B cell (primary cell): ENCODE results near the gene MACO1. TPM values are rescaled to one million over a fixed set of nuclear protein-coding genes. Genes with fewer than 3 reads are reported as not detected.

Experiments
- ATAC-seq: fragments of 200-7000 bp; cut with Tn5 transposase; one replicate; pipeline ENCODE4 v1.10.0; 2021; ENCODE audit warnings: low read depth, mild to moderate bottlenecking, moderate number of reproducible peaks, moderate library complexity
- CTCF ChIA-PET: fragments of 350-600 bp; sonication (Branson Sonifier 250); formaldehyde crosslinking; loops from one replicate; lab custom pipeline; 2021; ENCODE audit warnings: antibody characterized with exemption, inconsistent platforms; lab: Charles Lee
- POLR2A ChIA-PET: fragments of 350-600 bp; sonication (Branson Sonifier 250); formaldehyde crosslinking; loops from one replicate; lab custom pipeline; 2021; ENCODE audit warnings: antibody characterized with exemption; lab: Charles Lee
- DNase-seq: peaks from one replicate; pipeline ENCODE4 v3.0.0; 2013
- H2AFZ ChIP-seq: 2 replicates; pipeline ENCODE4 v1.6.1; 2012; ENCODE audit warnings: mild to moderate bottlenecking, low read depth, low read length; ENCODE audit not compliant: insufficient read depth, poor library complexity, severe bottlenecking
- H3K27ac ChIP-seq, 2 donors: 1 replicate in 1 of 2; 2 replicates in 1 of 2; pipeline ENCODE4 v1.5.1; 2012 to 2013; ENCODE audit warnings: low read length in 2 of 2, mild to moderate bottlenecking in 2 of 2, moderate library complexity in 1 of 2
- H3K27me3 ChIP-seq, 4 experiments: fragments of 200-600 bp in 1 of 4; sonication (generic) in 1 of 4; replicated peaks in 1 of 4; 1 replicate in 2 of 4; 2 replicates in 2 of 4; pipeline versions ENCODE4 v1.6.1 to v1.7.0; 2013 to 2016; ENCODE audit warnings: low read length in 3 of 4, mild to moderate bottlenecking in 2 of 4, mixed read lengths in 1 of 4, moderate library complexity in 1 of 4; ENCODE audit not compliant: insufficient read depth in 4 of 4, control insufficient read depth in 3 of 4; ENCODE audit errors: control extremely low read depth in 1 of 4
- H3K36me3 ChIP-seq, 2 experiments: replicated peaks in 1 of 2; 1 replicate in 1 of 2; 2 replicates in 1 of 2; pipeline versions ENCODE4 v1.6.1 to v1.7.1; 2013; ENCODE audit warnings: low read length in 1 of 2; ENCODE audit not compliant: insufficient read depth in 2 of 2, control insufficient read depth in 1 of 2; ENCODE audit errors: control extremely low read depth in 1 of 2, extremely low read depth in 1 of 2
- H3K4me1 ChIP-seq, 2 donors: fragments of 200-600 bp in 1 of 2; sonication (generic) in 1 of 2; 1 replicate in 1 of 2; 2 replicates in 1 of 2; pipeline versions ENCODE4 v1.5.1 to v1.6.1; 2013 to 2017; ENCODE audit warnings: low read length in 2 of 2; ENCODE audit not compliant: control insufficient read depth in 2 of 2, insufficient read depth in 2 of 2
- H3K4me2 ChIP-seq: replicated peaks from 2 replicates; pipeline ENCODE3; 2012; ENCODE audit warnings: mild to moderate bottlenecking, low read depth, low read length; ENCODE audit not compliant: poor library complexity, severe bottlenecking
- H3K4me3 ChIP-seq, 5 experiments: fragments of 200-600 bp in 1 of 5; sonication (generic) in 1 of 5; 1 replicate in 3 of 5; 2 replicates in 2 of 5; pipeline versions ENCODE4 v1.5.1 to v1.7.0; 2011 to 2016; ENCODE audit warnings: low read length in 4 of 5, mild to moderate bottlenecking in 4 of 5, low read depth in 2 of 5, control low read depth in 1 of 5, moderate library complexity in 1 of 5; ENCODE audit not compliant: insufficient read depth in 1 of 5; ENCODE audit errors: control extremely low read depth in 1 of 5, extremely low read depth in 1 of 5
- H3K79me2 ChIP-seq: fragments of 200-600 bp; sonication (generic); one replicate; pipeline ENCODE4 v1.6.0; 2016; ENCODE audit warnings: low read length; ENCODE audit not compliant: control insufficient read depth, insufficient read depth
- H3K9ac ChIP-seq: fragments of 200-600 bp; sonication (generic); 2 replicates; pipeline ENCODE4 v1.6.1; 2017; ENCODE audit warnings: mild to moderate bottlenecking, low read length, moderate library complexity
- H3K9me3 ChIP-seq, 3 donors: one replicate each; pipeline versions ENCODE4 v1.6.1 to v1.7.1; 2013; ENCODE audit warnings: low read length in 2 of 3; ENCODE audit not compliant: control insufficient read depth in 2 of 3, insufficient read depth in 1 of 3; ENCODE audit errors: control extremely low read depth in 1 of 3
- H4K20me1 ChIP-seq: 2 replicates; pipeline ENCODE4 v1.6.0; 2012; ENCODE audit warnings: mild to moderate bottlenecking, low read length; ENCODE audit not compliant: insufficient read depth, control insufficient read depth, poor library complexity, severe bottlenecking
- H3K27ac Mint-ChIP-seq: one replicate; pipeline ENCODE4 v1.8.0; 2021; ENCODE audit warnings: mixed read lengths
- H3K27me3 Mint-ChIP-seq: one replicate; pipeline ENCODE4 v1.8.0; 2021; ENCODE audit warnings: mixed read lengths
- H3K4me1 Mint-ChIP-seq: one replicate; pipeline ENCODE4 v1.8.0; 2021; ENCODE audit warnings: mixed read lengths
- H3K4me3 Mint-ChIP-seq: one replicate; pipeline ENCODE4 v1.8.0; 2021; ENCODE audit warnings: mixed read lengths
- H3K9me3 Mint-ChIP-seq: one replicate; pipeline ENCODE4 v1.8.0; 2022; ENCODE audit warnings: mixed read lengths; ENCODE audit not compliant: insufficient read depth
- EZH2 ChIP-seq: IDR thresholded peaks from 2 replicates; pipeline ENCODE4 v1.6.1; 2012; ENCODE audit warnings: borderline replicate concordance, low read depth, mild to moderate bottlenecking, moderate library complexity, low read length; ENCODE audit not compliant: insufficient read depth, poor library complexity, severe bottlenecking
- WGBS: methylation state at CpG from one replicate; pipeline ENCODE4 v1.1.5; 2013; ENCODE audit warnings: missing lambda C conversion rate; ENCODE audit not compliant: insufficient coverage; 5-methylcytosine and 5-hydroxymethylcytosine counted together
- intact Hi-C: fragments of 100-400 bp; cut with micrococcal nuclease; formaldehyde crosslinking; loops from one replicate; pipeline ENCODE4 v1.10.0; 2022
- polyA plus RNA-seq: library from polyadenylated mRNA; depleted of rRNA; stranded (reverse); fragments of >200 nt; gene quantifications from 2 replicates; pipeline ENCODE4 v1.2.3, GENCODE V29; 2012
- total RNA-seq, 2 donors: library from RNA; stranded (reverse); fragments of 120-200 nt in 1 of 2; gene quantifications; 1 replicate in 1 of 2; 2 replicates in 1 of 2; pipeline versions ENCODE4 v1.2.3 to v1.2.4, GENCODE V29; 2013 to 2022
- TF ChIP-seq, protein P1 (sequence below): fragments of 200-600 bp; IDR thresholded peaks from one replicate; pipeline ENCODE4 v1.8.0; 2022; ENCODE audit warnings: antibody characterized with exemption, mild to moderate bottlenecking

The MACO1 gene
- total and polyA plus RNA-seq, 2 donors (not counting 1 experiment from before 2014, with no cell fraction given), result 4.9 to 21.2 TPM

- Histone ChIP-seq H3K27ac (no peak overlapping the region), H3K9me3 (peaks cover 0 to 7% (median 0%) of the 10 kb centered on the region in 3 donors), H3K4me1 (no peaks in the 10 kb centered on the region), H2AFZ (no peak overlapping the region), H3K79me2 (no peaks in the 10 kb centered on the region), H3K4me2 (no peak overlapping the region), H3K4me3 (no peak overlapping the region), H3K36me3 (no peaks in the 10 kb centered on the region), H3K9ac (no peak overlapping the region), H3K27me3 (no peaks in the 10 kb centered on the region), H4K20me1 (no peaks in the 10 kb centered on the region)
- TF ChIP-seq, protein P1, sequence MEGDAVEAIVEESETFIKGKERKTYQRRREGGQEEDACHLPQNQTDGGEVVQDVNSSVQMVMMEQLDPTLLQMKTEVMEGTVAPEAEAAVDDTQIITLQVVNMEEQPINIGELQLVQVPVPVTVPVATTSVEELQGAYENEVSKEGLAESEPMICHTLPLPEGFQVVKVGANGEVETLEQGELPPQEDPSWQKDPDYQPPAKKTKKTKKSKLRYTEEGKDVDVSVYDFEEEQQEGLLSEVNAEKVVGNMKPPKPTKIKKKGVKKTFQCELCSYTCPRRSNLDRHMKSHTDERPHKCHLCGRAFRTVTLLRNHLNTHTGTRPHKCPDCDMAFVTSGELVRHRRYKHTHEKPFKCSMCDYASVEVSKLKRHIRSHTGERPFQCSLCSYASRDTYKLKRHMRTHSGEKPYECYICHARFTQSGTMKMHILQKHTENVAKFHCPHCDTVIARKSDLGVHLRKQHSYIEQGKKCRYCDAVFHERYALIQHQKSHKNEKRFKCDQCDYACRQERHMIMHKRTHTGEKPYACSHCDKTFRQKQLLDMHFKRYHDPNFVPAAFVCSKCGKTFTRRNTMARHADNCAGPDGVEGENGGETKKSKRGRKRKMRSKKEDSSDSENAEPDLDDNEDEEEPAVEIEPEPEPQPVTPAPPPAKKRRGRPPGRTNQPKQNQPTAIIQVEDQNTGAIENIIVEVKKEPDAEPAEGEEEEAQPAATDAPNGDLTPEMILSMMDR, result no peak
- Mint-ChIP-seq H3K4me3 (no peak overlapping the region), H3K9me3 (no peaks in the 10 kb centered on the region), H3K4me1 (no peaks in the 10 kb centered on the region), H3K27ac (no peak overlapping the region), H3K27me3 (no peaks in the 10 kb centered on the region)
- WGBS, result 87% methylated on average over 2 of the region's 3 CpGs
- DNase-seq (no peak), ATAC-seq (no peak)
- intact Hi-C loops, result no loop called here
- ChIA-PET CTCF (interaction anchor here (0.5 to 1.0 kb wide), 2 partner anchors 10 to 52 kb away, joined by 3 read pairs; no protein-coding TSS in a partner anchor), POLR2A (no interaction called here)
Measured at GRCh38 chr1:25516686-25517085, 86.0 kb downstream of the MACO1 start.

GRCh38 chr1:25517476-25518394, 87.0 kb downstream of the MACO1 start:
- H3K9me3 Mint-ChIP-seq, result no peaks in the 10 kb centered on the region
- no peaks in the 10 kb centered on the region for H3K4me1 Mint-ChIP-seq
- no peak for DNase-seq
- 90% methylated on average over 23 of the region's 33 CpGs for WGBS
- Histone ChIP-seq H3K4me2 (no peak overlapping the region), H3K4me3 (no peak overlapping the region), H3K27ac (no peak overlapping the region), H3K79me2 (no peaks in the 10 kb centered on the region), H3K27me3 (no peaks in the 10 kb centered on the region), H4K20me1 (no peaks in the 10 kb centered on the region), H3K9ac (no peak overlapping the region), H3K36me3 (no peaks in the 10 kb centered on the region), H3K9me3 (peaks cover 0 to 4% (median 0%) of the 10 kb centered on the region in 3 donors), H2AFZ (no peak overlapping the region), H3K4me1 (no peaks in the 10 kb centered on the region)
- H3K4me3 Mint-ChIP-seq, result no peak overlapping the region
- no peaks in the 10 kb centered on the region for H3K27me3 Mint-ChIP-seq
- H3K27ac Mint-ChIP-seq, result no peak overlapping the region
- ChIA-PET CTCF (interaction anchor here (1.0 kb wide), 1 partner anchor 9 kb away, joined by 3 read pairs; no protein-coding TSS in a partner anchor), POLR2A (no interaction called here)
- no peak for ATAC-seq
- intact Hi-C loops, result no loop called here
- TF ChIP-seq, protein P1, result no peak
- TF ChIP-seq EZH2, result no peak
